ENCODE data around the gene MBD3L5. TPM values are rescaled to one million over a fixed set of nuclear protein-coding genes. Genes with fewer than 3 reads are reported as not detected.

The MBD3L5 gene
- total RNA-seq, 4 donors from 2014 or later, result not detected

GRCh38 chr19:6997679-6998445, 32.5 kb upstream of the MBD3L5 start:
- WGBS, 2 donors, result 77 to 82% methylated on average over 15 of the region's 15 CpGs
- intact Hi-C loops (cut with DNase I), result no loop called here
- H3K27ac ChIP-seq, result no peak overlapping the region
- H3K9me3 ChIP-seq, result no peaks in the 10 kb centered on the region
- TF ChIP-seq POLR2A (IDR thresholded peaks at IDR 0.05) (no peak), CTCF (IDR thresholded peaks at IDR 0.05) (no peak)
- H3K27me3 ChIP-seq, result peaks cover 0 to 7% (median 0%) of the 10 kb centered on the region in 4 donors
- H3K36me3 ChIP-seq, result no peaks in the 10 kb centered on the region
- no peak overlapping the region for H3K4me3 ChIP-seq
- H3K4me1 ChIP-seq, result no peaks in the 10 kb centered on the region
- DNase-seq, result no peak

- Histone ChIP-seq H3K4me3 (no peak overlapping the region), H3K27ac (no peak overlapping the region), H3K27me3 (peaks cover 0 to 7% (median 0%) of the 10 kb centered on the region in 4 donors), H3K36me3 (no peaks in the 10 kb centered on the region), H3K4me1 (no peaks in the 10 kb centered on the region), H3K9me3 (no peaks in the 10 kb centered on the region)
- intact Hi-C loops (cut with DNase I), result no loop called here
- no peak for DNase-seq
- 49 to 59% methylated on average over 4 to 7 of the region's 7 CpGs for WGBS, 2 donors
- no peak for TF ChIP-seq POLR2A (IDR thresholded peaks at IDR 0.05)
- no peak for TF ChIP-seq CTCF (IDR thresholded peaks at IDR 0.05)
Observed at GRCh38 chr19:6999933-7000332, 30.4 kb upstream of the MBD3L5 start.

DNA sequence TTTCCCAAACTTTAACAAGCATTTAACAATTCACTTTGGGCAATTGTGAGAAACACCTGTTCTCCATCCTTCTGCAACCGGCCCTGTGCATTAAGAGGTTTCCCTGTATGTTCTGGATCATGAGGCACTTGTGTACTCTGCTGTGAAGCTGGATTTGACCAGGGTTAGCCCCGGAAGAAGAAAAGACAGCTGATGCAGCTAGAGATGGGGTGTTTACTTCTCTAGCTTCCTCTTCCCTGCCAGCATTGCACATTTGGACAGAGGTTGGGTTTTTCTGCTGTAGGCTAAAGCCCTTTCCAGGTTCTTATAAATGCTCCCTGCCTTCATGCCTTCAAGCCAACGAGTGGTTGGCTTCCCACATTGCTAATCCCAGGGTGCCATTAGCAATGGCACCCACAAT, 30.0 kb upstream of the MBD3L5 start:
- Histone ChIP-seq H3K27ac (peak overlapping the region in 1 of 4 donors; percentile 5), H3K27me3 (peaks cover 0 to 7% (median 0%) of the 10 kb centered on the region in 4 donors), H3K4me3 (no peak overlapping the region), H3K36me3 (no peaks in the 10 kb centered on the region), H3K9me3 (no peaks in the 10 kb centered on the region), H3K4me1 (no peaks in the 10 kb centered on the region)
- WGBS, 2 donors, result 52 to 56% methylated on average over 3 of the region's 3 CpGs
- no peak for TF ChIP-seq POLR2A (IDR thresholded peaks at IDR 0.05)
- TF ChIP-seq CTCF (IDR thresholded peaks at IDR 0.05), result no peak
- DNase-seq, result no peak
- intact Hi-C loops (cut with DNase I), result no loop called here

DNA sequence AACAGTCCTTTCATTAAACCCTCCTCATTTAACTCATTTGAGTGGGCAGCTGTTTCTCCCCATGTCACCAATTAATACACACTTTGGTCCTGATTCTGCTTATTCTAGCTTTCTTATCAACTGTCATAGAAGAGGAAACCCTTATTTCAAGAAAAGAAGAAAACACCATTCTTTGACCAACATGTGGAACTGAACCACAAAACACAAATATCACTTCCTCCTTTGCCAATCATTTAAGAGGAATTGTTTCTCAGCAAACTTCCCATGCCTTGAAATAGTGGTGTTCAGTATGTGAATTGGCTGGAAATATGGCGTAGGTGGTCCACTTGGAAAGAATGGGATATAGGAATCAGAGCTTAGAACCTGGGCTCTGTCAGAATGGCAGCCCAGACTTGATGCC, 29.6 kb upstream of the MBD3L5 start:
- TF ChIP-seq POLR2A (IDR thresholded peaks at IDR 0.05) (no peak), CTCF (IDR thresholded peaks at IDR 0.05) (no peak)
- no peak overlapping the region for H3K4me3 ChIP-seq
- intact Hi-C loops (cut with DNase I), result no loop called here
- peaks cover 0 to 7% (median 0%) of the 10 kb centered on the region in 4 donors for H3K27me3 ChIP-seq
- H3K36me3 ChIP-seq, result no peaks in the 10 kb centered on the region
- DNase-seq, result no peak
- H3K4me1 ChIP-seq, result no peaks in the 10 kb centered on the region
- WGBS, 2 donors, result 63 to 70% methylated on average over 1 of the region's 1 CpG
- H3K27ac ChIP-seq, result peak overlapping the region in 1 of 4 donors; percentile 5
- H3K9me3 ChIP-seq, result no peaks in the 10 kb centered on the region

DNA sequence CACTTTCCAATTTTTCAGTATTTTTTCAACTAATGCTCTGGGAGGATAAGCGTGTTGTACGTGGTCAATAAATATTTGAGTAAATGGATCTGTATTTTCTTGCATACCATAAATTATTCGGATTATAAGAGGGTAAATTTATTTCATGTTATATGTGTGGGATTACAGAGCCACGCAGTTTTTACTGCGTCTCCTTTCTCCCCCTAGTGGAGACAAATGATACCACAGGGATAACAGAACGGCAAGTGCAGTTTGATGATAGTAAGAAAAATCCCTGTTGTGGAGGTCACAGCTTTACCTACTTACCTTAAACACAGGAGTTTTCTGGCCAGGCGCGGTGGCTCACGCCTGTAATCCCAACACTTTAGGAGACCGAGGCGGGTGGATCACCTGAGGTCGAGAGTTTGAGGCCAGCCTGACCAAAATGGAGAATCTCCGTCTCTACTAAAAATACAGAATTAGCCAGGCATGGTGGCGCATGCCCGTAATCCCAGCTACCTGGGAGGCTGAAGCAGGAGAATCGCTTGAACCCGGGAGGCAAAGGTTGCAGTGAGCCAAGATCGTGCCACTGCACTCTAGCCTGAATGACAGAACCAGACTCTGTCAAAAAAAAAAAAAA, 26.0 kb upstream of the MBD3L5 start:
- Histone ChIP-seq H3K27me3 (peaks cover 0 to 7% (median 0%) of the 10 kb centered on the region in 4 donors), H3K9me3 (no peaks in the 10 kb centered on the region), H3K4me3 (no peak overlapping the region), H3K27ac (no peak overlapping the region), H3K4me1 (no peaks in the 10 kb centered on the region), H3K36me3 (no peaks in the 10 kb centered on the region)
- 82 to 83% methylated on average over 9 to 12 of the region's 18 CpGs for WGBS, 2 donors
- TF ChIP-seq POLR2A (IDR thresholded peaks at IDR 0.05) (no peak), CTCF (IDR thresholded peaks at IDR 0.05) (no peak)
- intact Hi-C loops (cut with DNase I), result no loop called here
- no peak for DNase-seq

Data from esophagus squamous epithelium (tissue), 5 donors.